RWPE2 (cell line): Measurements from ENCODE around the gene STK4.

ENCODE experiments used
- ATAC-seq: fragments of 200-7000 bp; cut with Tn5 transposase; 3 replicates; pipeline ENCODE4 v1.9.1; 2021; ENCODE audit warnings: low read depth
- DNase-seq: peaks from one replicate; pipeline ENCODE4 v3.0.0-alpha.2; 2020; ENCODE audit warnings: low spot score
- H3K27ac ChIP-seq: fragments of 450-650 bp; 2 replicates; pipeline ENCODE4 v1.5.1; 2017; ENCODE audit warnings: mild to moderate bottlenecking; ENCODE audit not compliant: poor library complexity, severe bottlenecking
- H3K27me3 ChIP-seq: fragments of 250-450 bp; sonication (Bioruptor Pico); 2 replicates; pipeline ENCODE4 v1.5.1; 2021; ENCODE audit warnings: mild to moderate bottlenecking, moderate library complexity; ENCODE audit not compliant: insufficient read depth, poor library complexity, severe bottlenecking
- H3K36me3 ChIP-seq: fragments of 250-450 bp; sonication (Bioruptor Pico); 2 replicates; pipeline ENCODE4 v1.5.1; 2020; ENCODE audit warnings: low read depth, mild to moderate bottlenecking, moderate library complexity
- H3K4me1 ChIP-seq: fragments of 250-450 bp; sonication (Bioruptor Pico); 2 replicates; pipeline ENCODE4 v1.5.1; 2021; ENCODE audit warnings: mild to moderate bottlenecking, moderate library complexity; ENCODE audit not compliant: insufficient read depth, poor library complexity, severe bottlenecking
- H3K4me3 ChIP-seq: fragments of 250-450 bp; sonication (Bioruptor Pico); 2 replicates; pipeline ENCODE4 v1.5.1; 2021; ENCODE audit warnings: mild to moderate bottlenecking, moderate library complexity; ENCODE audit not compliant: severe bottlenecking
- H3K9me3 ChIP-seq: fragments of 250-450 bp; sonication (Bioruptor Pico); 2 replicates; pipeline ENCODE4 v1.5.1; 2021; ENCODE audit warnings: mild to moderate bottlenecking, moderate library complexity; ENCODE audit not compliant: severe bottlenecking
- TF ChIP-seq, protein P1 (sequence below): fragments of 450-650 bp; IDR thresholded peaks from one replicate; pipeline ENCODE4 v1.5.1; 2017; ENCODE audit warnings: mild to moderate bottlenecking, moderate library complexity; ENCODE audit not compliant: poor library complexity, severe bottlenecking

STK4 gene

DNA sequence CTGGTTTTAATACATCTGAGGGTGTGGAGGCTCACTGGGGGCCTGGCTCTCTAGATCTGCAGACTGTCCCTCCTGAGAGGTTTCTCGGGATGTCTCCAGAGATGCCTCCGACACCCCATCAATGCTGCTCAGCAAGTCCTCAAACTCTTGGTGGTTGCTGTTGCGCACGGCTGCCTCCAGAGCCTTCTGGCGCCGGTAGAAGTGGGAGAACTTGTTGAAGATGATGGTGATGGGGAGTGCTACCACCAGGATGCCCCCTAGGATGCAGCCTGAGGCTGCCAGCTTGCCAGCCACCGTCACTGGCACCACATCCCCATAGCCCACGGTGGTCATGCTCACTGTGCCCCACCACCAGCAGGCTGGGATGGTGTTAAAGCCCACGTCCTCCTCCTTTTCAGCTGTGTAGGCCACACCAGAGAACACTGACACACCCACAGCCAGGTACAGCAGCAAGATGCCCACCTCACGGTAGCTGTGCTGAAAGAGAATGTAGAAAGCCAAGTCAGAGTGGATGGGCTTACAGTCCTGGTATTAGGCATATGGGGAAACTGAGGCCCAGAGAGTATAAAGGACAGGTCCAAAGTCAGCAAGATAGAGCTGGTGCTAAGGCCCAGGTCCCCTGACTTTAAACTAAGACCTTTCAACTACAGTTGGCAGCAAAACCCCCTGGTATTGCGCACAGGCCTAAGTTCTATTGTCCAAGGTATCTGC lies 128.7 kb downstream of the STK4 start:
- DNase-seq (peak; percentile 65), ATAC-seq (no peak)
- Histone ChIP-seq H3K27ac (no peak overlapping the region), H3K4me3 (no peak overlapping the region), H3K4me1 (no peaks in the 10 kb centered on the region), H3K27me3 (peaks cover 19% of the 10 kb centered on the region), H3K9me3 (no peaks in the 10 kb centered on the region), H3K36me3 (no peaks in the 10 kb centered on the region; the same call in 1 of the 2 replicates)
- TF ChIP-seq, protein P1, sequence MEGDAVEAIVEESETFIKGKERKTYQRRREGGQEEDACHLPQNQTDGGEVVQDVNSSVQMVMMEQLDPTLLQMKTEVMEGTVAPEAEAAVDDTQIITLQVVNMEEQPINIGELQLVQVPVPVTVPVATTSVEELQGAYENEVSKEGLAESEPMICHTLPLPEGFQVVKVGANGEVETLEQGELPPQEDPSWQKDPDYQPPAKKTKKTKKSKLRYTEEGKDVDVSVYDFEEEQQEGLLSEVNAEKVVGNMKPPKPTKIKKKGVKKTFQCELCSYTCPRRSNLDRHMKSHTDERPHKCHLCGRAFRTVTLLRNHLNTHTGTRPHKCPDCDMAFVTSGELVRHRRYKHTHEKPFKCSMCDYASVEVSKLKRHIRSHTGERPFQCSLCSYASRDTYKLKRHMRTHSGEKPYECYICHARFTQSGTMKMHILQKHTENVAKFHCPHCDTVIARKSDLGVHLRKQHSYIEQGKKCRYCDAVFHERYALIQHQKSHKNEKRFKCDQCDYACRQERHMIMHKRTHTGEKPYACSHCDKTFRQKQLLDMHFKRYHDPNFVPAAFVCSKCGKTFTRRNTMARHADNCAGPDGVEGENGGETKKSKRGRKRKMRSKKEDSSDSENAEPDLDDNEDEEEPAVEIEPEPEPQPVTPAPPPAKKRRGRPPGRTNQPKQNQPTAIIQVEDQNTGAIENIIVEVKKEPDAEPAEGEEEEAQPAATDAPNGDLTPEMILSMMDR, result no peak

DNA sequence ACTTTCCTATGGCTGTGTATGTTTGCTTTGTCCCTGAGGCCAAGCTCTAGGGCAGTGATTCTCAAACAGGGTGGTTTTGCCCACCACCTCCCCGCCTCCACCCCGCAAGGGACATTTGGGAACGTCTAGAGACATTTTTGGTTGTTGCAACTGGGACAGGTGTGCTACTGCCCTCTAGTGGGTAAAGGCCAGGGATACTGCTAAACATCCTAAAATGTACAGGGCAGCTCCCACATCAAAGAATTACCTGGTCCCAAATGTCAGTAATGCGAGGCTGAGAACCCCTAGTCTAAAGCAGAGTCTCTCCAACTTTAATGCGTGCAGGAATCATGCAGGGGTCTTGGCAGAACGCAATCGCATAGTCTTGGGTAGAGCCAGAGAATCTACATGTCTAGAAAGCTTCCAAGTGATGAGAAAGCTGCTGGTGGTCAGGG lies 129.5 kb downstream of the STK4 start:
- TF ChIP-seq, protein P1, result peak; percentile 100
- DNase-seq (no peak), ATAC-seq (peak; percentile 59)
- no peaks in the 10 kb centered on the region for H3K9me3 ChIP-seq
- no peak overlapping the region for H3K4me3 ChIP-seq
- no peak overlapping the region for H3K27ac ChIP-seq
- no peaks in the 10 kb centered on the region for H3K36me3 ChIP-seq
- no peaks in the 10 kb centered on the region for H3K4me1 ChIP-seq
- H3K27me3 ChIP-seq, result peaks cover 19% of the 10 kb centered on the region

DNA sequence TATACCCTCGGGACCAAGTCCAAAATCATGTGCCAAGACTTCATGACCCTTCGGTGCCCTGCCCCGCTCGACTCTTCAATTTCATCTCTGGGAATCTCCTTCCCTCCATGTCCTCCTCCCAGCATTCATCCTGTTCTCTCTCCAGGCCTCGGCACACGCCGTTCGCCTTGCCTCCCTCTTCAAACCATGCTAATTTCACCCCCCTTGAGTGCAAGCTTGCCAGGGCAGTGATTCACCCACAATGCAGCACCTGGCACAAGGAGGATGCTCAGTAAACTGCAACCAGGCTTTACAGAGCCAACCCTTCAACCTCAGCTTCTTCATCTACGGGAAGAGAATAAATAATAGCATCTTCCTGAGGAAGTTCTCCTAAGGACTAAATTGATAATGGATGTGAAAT lies 130.5 kb downstream of the STK4 start:
- TF ChIP-seq, protein P1, result no peak
- Histone ChIP-seq H3K27me3 (peaks cover 19% of the 10 kb centered on the region), H3K27ac (no peak overlapping the region), H3K36me3 (no peaks in the 10 kb centered on the region), H3K4me3 (no peak overlapping the region), H3K9me3 (no peaks in the 10 kb centered on the region), H3K4me1 (no peaks in the 10 kb centered on the region)
- 0 out of 3 replicates have a peak, but pooled peaks have one; percentile 8 for ATAC-seq
- DNase-seq, result no peak

DNA sequence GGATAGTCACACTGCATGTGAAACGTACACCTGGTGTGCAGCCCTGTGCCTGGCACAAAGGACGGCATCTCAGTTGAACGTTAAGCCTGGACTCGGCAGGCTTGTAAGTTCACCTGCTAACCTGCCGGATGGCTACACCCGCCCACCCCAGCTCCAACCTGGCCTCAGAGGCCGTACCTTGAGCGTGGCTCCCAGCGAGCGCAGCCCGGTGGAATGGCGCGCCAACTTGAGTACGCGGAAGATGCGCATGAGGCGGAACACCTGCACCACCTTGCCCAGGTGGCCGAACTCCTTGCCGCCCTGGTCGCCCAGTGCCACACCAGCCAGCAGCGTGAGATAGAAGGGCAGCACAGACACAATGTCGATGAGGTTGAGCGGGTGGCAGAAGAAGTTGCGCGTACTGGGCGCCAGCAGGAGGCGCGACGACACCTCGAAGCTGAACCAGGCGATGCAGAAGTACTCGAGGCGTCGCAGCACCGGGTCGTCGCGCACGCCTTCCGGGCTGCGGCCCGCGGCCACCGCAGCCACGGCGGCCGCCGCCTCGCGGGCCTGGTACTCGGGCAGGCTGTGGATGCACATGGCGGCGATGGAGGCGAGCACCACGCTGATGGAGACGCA lies 131.3 kb downstream of the STK4 start:
- Histone ChIP-seq H3K4me3 (no peak overlapping the region), H3K27me3 (peaks cover 19% of the 10 kb centered on the region), H3K4me1 (no peaks in the 10 kb centered on the region), H3K9me3 (no peaks in the 10 kb centered on the region), H3K36me3 (no peaks in the 10 kb centered on the region), H3K27ac (no peak overlapping the region)
- TF ChIP-seq, protein P1, result peak; percentile 74
- DNase-seq (no peak), ATAC-seq (0 out of 3 replicates have a peak, but pooled peaks have one; percentile 6)
